H4 (cell line): ENCODE results near the gene UQCR10. TPM values are rescaled to one million over a fixed set of nuclear protein-coding genes. Genes with fewer than 3 reads are reported as not detected.
"Not testable (repeated sequence)": the region's sequence is repeated elsewhere in the genome, so short reads cannot be mapped to it uniquely, and the experiment has no call there.

Source experiments
- DNase-seq: peaks from one replicate; pipeline ENCODE4 v3.0.0-alpha.2; 2015; ENCODE audit warnings: low spot score
- total RNA-seq: library from RNA; depleted of rRNA; stranded (reverse); fragments of >200 nt; shearing (Covaris generic); gene quantifications from 2 replicates; pipeline ENCODE4 v1.2.3, GENCODE V29; 2014

UQCR10 gene
- total RNA-seq, 1 experiment from 2014 or later: 85.1 TPM

- DNase-seq: no peak
Measured at GRCh38 chr22:29737251-29738117, 29.7 kb upstream of the UQCR10 start.

- DNase-seq: no peak
Measured at GRCh38 chr22:29738118-29738815, 28.9 kb upstream of the UQCR10 start.

GRCh38 chr22:29739346-29739875 is 27.8 kb upstream of the UQCR10 start:
- no peak for DNase-seq

DNA sequence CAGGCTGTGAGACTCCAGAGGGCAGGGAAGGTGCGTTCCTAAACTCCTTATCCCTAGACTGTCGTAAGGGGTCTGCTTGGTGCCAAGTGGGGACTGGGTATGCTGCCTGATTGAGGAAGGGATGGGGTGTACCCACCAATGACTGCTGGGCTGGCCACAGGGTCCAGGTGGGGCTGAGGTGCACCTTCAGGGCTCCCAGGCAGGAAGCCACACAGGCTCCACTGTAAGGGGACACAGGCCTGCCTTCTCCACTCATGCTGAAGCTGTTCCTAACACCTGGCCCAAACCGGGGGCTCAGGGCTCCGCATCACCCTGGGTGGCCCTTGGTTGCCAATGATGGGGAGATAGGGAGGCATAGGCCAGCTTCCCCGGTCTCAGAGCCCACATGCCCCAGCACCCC is 27.0 kb upstream of the UQCR10 start:
- no peak for DNase-seq

DNA sequence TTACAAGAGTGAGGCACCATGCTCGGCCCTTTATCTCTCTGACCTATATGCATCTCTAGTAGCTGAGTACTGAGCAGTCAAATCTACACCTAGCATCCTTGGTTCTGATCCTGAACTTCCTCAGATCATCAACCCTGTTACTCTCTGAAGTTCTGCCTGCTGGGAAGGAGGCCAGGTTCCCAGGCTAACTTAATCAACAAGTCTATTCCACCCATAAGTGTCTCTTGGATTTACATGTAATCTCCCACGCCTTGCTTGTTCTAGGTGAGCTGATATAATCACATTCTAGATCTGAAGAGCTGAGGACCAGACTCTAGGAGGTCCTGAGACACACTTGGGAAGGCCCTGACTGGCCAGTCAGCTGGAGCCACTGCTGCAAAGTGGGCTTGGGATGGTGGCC is 25.2 kb upstream of the UQCR10 start:
- no peak for DNase-seq

- DNase-seq: no peak
Measured at GRCh38 chr22:29742326-29742725, 24.8 kb upstream of the UQCR10 start.

DNA sequence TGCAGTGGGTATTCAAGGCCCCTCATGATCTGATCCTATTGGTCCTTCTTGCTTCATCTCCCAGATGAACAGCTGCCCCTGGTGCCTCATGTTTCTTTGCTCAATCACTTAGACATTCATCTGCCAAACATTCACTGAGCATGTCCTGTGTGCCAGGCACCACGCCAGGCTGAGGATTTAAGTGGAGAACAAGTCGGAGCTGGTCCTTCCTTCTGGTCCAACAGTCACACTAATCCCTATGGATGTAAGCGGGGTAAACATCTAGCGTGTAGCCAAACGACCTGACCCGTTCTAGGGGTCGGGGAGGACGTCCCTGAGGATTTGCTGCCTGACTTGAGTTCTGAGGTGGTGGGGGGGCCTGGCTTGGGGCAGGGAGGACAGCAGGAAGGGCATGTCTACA is 22.3 kb upstream of the UQCR10 start:
- DNase-seq: no peak

DNA sequence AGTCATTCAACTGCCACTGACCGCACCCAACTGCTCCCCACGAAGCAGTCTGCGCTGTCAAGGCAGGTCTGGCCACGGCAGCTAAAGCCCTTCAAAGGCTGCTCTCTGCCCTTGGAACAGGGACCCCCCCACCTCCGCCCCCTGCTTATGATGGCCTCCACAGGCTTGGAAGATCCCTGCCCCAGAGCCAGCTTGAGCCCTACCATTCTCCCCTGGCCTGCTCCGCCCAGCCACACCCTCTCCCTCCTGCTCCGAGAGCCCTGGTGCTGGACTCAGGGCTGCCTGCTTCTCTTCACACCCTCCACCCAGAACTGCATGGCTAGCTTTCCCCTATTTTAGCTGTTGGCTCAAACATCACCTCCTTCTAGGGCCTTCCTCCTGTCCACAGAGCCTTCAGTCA is 19.3 kb upstream of the UQCR10 start:
- DNase-seq: no peak

DNA sequence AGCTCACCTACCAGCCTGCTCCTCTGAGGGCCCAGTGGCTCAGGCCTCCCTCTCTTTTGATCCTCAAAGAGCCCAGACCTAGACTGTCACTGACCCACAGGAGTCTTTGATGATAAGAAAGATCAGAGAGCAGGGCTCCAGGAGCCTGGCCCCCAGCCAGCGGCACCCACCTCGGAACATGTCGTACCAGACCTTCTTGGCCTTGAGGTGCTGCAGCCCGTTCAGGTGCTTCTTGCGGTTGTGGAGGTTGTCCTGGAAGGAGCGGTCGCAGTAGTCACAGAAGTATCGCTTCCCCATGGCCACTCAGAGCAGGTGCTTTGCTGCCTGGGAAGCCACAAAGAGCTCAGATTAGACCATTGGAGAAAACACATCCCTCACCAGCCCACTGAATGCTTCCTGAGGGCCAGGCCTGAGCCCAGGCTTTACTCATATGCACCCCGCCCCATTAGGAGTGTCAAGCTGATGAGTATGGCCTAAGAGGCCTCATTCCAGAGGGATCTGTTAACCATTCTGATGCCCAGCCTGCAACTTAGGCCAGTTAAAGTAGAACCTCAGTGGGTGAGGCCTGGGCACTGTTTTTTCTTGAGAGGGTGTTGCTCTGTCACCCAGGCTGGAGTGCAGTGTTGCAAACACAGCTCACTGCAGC is 18.8 kb upstream of the UQCR10 start:
- DNase-seq: no peak

- no peak for DNase-seq
Measured at GRCh38 chr22:29750029-29750428, 17.1 kb upstream of the UQCR10 start.

DNA sequence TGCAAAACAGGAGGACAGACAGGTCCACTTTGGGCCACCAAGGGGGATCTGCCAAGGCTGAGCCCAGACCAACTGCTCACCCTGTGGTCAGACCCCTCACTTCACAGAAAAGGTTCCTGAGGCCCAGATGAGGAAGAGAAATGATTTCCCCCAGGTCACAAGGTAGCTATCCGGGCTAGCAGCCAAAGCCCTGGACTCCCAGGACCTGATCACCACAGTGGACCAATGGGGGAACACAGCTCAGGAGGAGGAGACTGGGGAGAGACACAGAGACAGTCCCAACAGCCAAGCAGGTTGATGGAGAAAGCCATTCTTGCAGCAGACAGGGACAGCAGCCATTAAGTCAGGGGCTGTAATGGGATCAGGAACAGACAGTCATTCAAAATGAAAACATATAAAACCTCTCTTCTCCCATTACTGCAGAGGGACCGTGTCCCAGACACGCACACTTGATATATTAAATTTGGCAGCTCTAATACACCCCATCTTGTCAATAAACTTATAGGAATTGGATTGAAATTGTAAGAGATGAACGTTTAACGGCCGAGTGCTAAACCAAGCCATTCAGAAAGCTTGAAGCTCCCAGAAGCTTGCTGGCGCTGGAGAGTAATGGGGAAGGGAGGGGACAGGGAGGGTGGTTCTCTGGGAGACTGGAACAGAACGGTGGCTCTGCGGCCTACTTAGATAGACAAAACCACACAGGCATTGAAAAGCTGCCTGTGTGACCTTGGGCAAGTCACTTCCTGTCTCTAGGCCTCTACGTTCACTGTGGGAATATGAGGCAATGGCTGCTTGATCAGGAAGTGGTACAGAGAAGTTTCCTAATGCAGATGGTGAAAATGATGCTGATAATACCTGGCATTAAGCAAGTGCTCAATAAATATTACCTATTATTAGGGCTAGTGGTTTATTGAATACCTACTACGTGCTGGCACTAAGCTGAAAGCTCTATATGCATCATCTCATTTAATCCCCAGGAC is 16.3 kb upstream of the UQCR10 start:
- no peak for DNase-seq

- DNase-seq: no peak
Measured at GRCh38 chr22:29751669-29752068, 15.5 kb upstream of the UQCR10 start.

- no peak for DNase-seq
Measured at GRCh38 chr22:29753808-29754657, 13.1 kb upstream of the UQCR10 start.

DNA sequence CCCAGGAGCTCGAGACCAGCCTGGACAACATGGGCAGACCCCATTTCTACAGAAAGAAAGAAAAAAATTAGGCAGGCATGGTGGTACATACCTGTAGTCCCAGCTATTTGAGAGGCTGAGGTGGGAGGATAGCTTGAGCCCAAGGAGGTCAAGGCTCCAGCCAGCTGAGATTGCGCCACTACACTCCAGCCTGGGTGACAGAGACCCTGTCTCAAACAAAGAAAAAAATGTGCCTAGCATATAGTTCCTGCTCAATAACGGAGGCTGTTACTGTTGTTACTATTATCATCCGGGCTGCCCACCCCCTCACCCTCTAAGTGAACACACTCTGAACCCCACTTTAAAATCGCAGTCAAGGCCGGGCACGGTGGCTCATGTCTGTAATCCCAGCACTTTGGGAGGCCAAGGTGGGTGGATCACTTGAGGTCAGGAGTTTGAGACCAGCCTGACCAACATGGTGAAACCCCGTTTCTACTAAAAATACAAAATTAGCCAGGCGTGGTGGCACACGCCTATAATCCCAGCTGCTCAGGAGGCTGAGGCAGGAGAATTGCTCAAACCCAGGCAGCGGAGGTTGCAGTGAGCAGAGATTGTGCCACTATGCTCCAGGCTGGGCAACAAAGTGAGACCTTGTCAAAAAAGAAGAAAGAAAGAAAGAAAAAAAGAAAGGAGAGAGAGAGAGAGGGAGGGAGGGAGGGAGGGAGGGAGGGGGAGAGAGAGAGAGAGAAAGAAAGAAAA is 12.3 kb upstream of the UQCR10 start:
- DNase-seq: not testable (repeated sequence)

- DNase-seq: no peak
Measured at GRCh38 chr22:29755889-29756288, 11.3 kb upstream of the UQCR10 start.

DNA sequence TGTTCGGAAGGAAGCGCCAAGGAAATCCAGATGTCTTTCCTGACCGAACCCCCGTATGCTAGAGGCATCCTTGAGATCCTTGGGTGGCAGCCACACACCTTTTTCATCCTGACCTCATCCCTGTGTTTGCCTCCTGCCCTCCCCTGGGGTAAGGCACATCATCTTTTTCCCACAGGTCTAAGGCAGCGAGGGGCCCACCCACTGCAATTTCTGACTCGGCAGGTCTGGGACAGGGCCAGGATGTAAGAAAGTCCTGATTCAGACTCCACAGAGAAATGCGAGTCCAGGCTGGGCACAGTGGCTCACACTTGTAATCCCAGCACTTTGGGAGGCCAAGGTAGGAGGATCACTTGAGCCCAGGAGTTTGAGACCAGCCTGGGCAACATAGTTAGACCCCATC is 10.8 kb upstream of the UQCR10 start:
- no peak for DNase-seq

GRCh38 chr22:29757096-29757495 is 10.1 kb upstream of the UQCR10 start:
- no peak for DNase-seq

DNA sequence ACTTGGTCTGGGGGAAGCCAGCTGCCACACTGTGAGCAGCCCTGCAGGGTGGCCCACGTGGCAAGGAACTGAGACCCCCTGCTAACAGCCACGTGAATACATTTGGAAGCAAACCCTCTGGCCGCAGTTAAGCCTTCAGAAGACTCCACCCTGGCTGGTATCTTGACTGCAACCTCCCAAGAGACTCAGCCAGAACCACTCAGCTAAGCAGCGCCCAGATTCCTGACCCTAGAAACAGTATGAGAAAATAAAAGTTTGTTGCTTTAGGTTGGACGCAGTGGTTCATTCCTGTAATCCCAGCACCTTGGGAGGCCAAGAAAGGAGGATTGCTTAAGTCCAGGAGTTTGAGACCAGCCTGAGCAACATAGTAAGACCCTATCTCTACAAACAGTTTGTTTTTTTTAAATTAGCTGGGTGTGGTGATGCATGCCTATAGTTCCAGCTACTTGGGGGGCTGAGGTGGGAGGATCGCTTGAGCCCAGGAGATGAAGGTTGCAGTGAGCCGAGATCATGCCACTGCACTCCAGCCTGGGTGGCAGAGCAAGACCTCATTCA is 9.0 kb upstream of the UQCR10 start:
- no peak for DNase-seq

DNA sequence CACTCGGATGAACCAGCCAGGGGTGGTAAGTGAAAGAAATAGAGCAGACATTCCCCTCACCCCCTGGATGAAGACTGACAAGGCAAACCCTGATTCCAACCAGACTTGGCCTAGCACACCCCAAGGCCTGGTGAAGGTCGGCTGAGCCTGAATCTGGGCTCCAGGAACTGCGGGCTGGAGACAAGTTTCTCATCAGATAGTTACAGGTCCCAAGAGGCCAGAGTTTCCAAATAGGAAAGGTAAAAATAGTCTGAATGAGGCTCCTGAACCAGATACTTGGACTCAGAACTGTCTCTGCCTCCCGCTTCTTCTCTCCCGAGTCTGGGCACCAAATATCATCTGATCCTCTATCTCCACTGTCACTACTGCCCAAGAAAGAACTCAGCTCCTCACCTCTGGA is 8.2 kb upstream of the UQCR10 start:
- no peak for DNase-seq
